CD4-positive, CD25-positive, alpha-beta regulatory T cell (primary cell): ENCODE data around the gene USP7. TPM values are rescaled to one million over a fixed set of nuclear protein-coding genes. Genes with fewer than 3 reads are reported as not detected.
A peak's percentile ranks its signal among the peaks of the same experiment; 100 is the strongest.

Experiments used
- ATAC-seq, 2 donors: fragments of 150-1000 bp; cut with Tn5 transposase; one replicate each; pipeline ENCODE4 v1.10.0; 2021; ENCODE audit warnings: low read depth in 2 of 2, moderate number of reproducible peaks in 2 of 2, moderate library complexity in 1 of 2
- DNase-seq, 3 donors: peaks; one replicate each; pipeline versions ENCODE4 v3.0.0 to v3.0.0-alpha.2; 2012 to 2022; ENCODE audit warnings: mixed read lengths in 1 of 3
- H3K27ac ChIP-seq: one replicate; pipeline ENCODE4 v1.7.0; 2013; ENCODE audit warnings: mild to moderate bottlenecking, low read length; ENCODE audit not compliant: insufficient read depth, poor library complexity, severe bottlenecking
- H3K27me3 ChIP-seq: one replicate; pipeline ENCODE4 v1.7.0; 2013; ENCODE audit warnings: low read length; ENCODE audit not compliant: control insufficient read depth, insufficient read depth
- H3K36me3 ChIP-seq: one replicate; pipeline ENCODE4 v1.7.0; 2013; ENCODE audit warnings: mild to moderate bottlenecking, low read length, moderate library complexity; ENCODE audit not compliant: control insufficient read depth, insufficient read depth
- H3K4me1 ChIP-seq: 2 replicates; pipeline ENCODE4 v1.7.0; 2013; ENCODE audit warnings: mild to moderate bottlenecking, low read length; ENCODE audit not compliant: insufficient read depth, control insufficient read depth, poor library complexity, severe bottlenecking
- H3K4me3 ChIP-seq: one replicate; pipeline ENCODE4 v1.7.0; 2013; ENCODE audit warnings: low read depth, mild to moderate bottlenecking, low read length, moderate library complexity
- H3K9me3 ChIP-seq, 2 experiments: 1 replicate in 1 of 2; 2 replicates in 1 of 2; pipeline ENCODE4 v1.7.0; 2013; ENCODE audit warnings: low read length in 2 of 2, mild to moderate bottlenecking in 1 of 2, moderate library complexity in 1 of 2; ENCODE audit not compliant: control insufficient read depth in 2 of 2
- H3K27ac Mint-ChIP-seq, 3 donors: one replicate each; pipeline ENCODE4 v1.8.0; 2020 to 2022; ENCODE audit warnings: mild to moderate bottlenecking in 3 of 3, mixed read lengths in 3 of 3, moderate library complexity in 2 of 3
- H3K27me3 Mint-ChIP-seq: one replicate; pipeline ENCODE4 v1.8.0; 2022; ENCODE audit warnings: mild to moderate bottlenecking, mixed read lengths
- H3K36me3 Mint-ChIP-seq: one replicate; pipeline ENCODE4 v1.8.0; 2020; ENCODE audit warnings: mixed read lengths
- H3K4me1 Mint-ChIP-seq, 4 donors: one replicate each; pipeline ENCODE4 v1.8.0; 2020 to 2022; ENCODE audit warnings: mixed read lengths in 4 of 4, mild to moderate bottlenecking in 1 of 4
- H3K4me3 Mint-ChIP-seq, 4 donors: one replicate each; pipeline ENCODE4 v1.8.0; 2020 to 2022; ENCODE audit warnings: mild to moderate bottlenecking in 4 of 4, mixed read lengths in 4 of 4, moderate library complexity in 3 of 4
- H3K9me3 Mint-ChIP-seq, 7 donors: one replicate each; pipeline ENCODE4 v1.8.0; 2020 to 2022; ENCODE audit warnings: mixed read lengths in 7 of 7, mild to moderate bottlenecking in 3 of 7, moderate library complexity in 2 of 7
- polyA plus RNA-seq, 4 donors: library from polyadenylated mRNA; unstranded; fragments of 300-500 nt; fragmentation: Illumina TruSeq; gene quantifications; one replicate each; pipeline ENCODE4 v1.2.3, GENCODE V29; 2021
- total RNA-seq: library from RNA; stranded (reverse); gene quantifications from one replicate; pipeline ENCODE4 v1.2.3, GENCODE V29; 2022

Gene USP7
- total and polyA plus RNA-seq, 5 donors from 2014 or later, result 6.8 to 296 (median 7.1) TPM

- Mint-ChIP-seq H3K36me3 (no peaks in the 10 kb centered on the region), H3K27ac (peak overlapping the region in 2 of 3 donors; percentile 9 to 72), H3K27me3 (no peaks in the 10 kb centered on the region), H3K4me3 (peak overlapping the region; percentile 11 to 86 (median 72)), H3K9me3 (no peaks in the 10 kb centered on the region), H3K4me1 (peaks cover 46 to 93% (median 76%) of the 10 kb centered on the region in 4 donors)
- H3K27ac ChIP-seq, result peak overlapping the region; percentile 8
- no peaks in the 10 kb centered on the region for H3K9me3 ChIP-seq
- no peaks in the 10 kb centered on the region for H3K36me3 ChIP-seq
- no peaks in the 10 kb centered on the region for H3K27me3 ChIP-seq
- peaks cover 93% of the 10 kb centered on the region for H3K4me1 ChIP-seq
- H3K4me3 ChIP-seq, result peak overlapping the region; percentile 46
- no peak for DNase-seq
- ATAC-seq, result peak in 1 of 2 donors; percentile 14
Measured at GRCh38 chr16:8949536-8950418, 13.9 kb downstream of the USP7 start.

GRCh38 chr16:8948831-8949230 lies 14.9 kb downstream of the USP7 start:
- Mint-ChIP-seq H3K4me1 (peaks cover 54 to 96% (median 80%) of the 10 kb centered on the region in 4 donors), H3K9me3 (no peaks in the 10 kb centered on the region), H3K27ac (peak overlapping the region in 2 of 3 donors; percentile 72 to 91), H3K4me3 (peak overlapping the region in 3 of 4 donors; percentile 72 to 86 (median 73)), H3K36me3 (no peaks in the 10 kb centered on the region), H3K27me3 (no peaks in the 10 kb centered on the region)
- no peaks in the 10 kb centered on the region for H3K27me3 ChIP-seq
- no peaks in the 10 kb centered on the region for H3K9me3 ChIP-seq
- DNase-seq (peak in 1 of 3 donors; percentile 29), ATAC-seq (no peak)
- H3K36me3 ChIP-seq, result no peaks in the 10 kb centered on the region
- peak overlapping the region; percentile 46 for H3K4me3 ChIP-seq
- no peak overlapping the region for H3K27ac ChIP-seq
- peaks cover 95% of the 10 kb centered on the region for H3K4me1 ChIP-seq

- Histone ChIP-seq H3K27me3 (no peaks in the 10 kb centered on the region), H3K4me1 (peaks cover 100% of the 10 kb centered on the region), H3K9me3 (no peaks in the 10 kb centered on the region), H3K27ac (no peak overlapping the region), H3K4me3 (no peak overlapping the region), H3K36me3 (no peaks in the 10 kb centered on the region)
- Mint-ChIP-seq H3K27ac (peak overlapping the region in 2 of 3 donors; percentile 19 to 91), H3K9me3 (no peaks in the 10 kb centered on the region), H3K4me1 (peaks cover 58 to 100% (median 84%) of the 10 kb centered on the region in 4 donors), H3K4me3 (peak overlapping the region; percentile 59 to 86 (median 72)), H3K36me3 (no peaks in the 10 kb centered on the region), H3K27me3 (no peaks in the 10 kb centered on the region)
- ATAC-seq, result no peak
- no peak for DNase-seq
Measured at GRCh38 chr16:8948069-8948593, 15.6 kb downstream of the USP7 start.

GRCh38 chr16:8946544-8946943 lies 17.2 kb downstream of the USP7 start:
- peak in 1 of 3 donors; percentile 22 for DNase-seq
- Histone ChIP-seq H3K27ac (no peak overlapping the region), H3K4me3 (peak overlapping the region; percentile 34), H3K9me3 (no peaks in the 10 kb centered on the region), H3K27me3 (no peaks in the 10 kb centered on the region), H3K4me1 (peaks cover 100% of the 10 kb centered on the region), H3K36me3 (no peaks in the 10 kb centered on the region)
- no peak for ATAC-seq
- Mint-ChIP-seq H3K4me3 (peak overlapping the region; percentile 44 to 68 (median 50)), H3K27ac (peak overlapping the region in 2 of 3 donors; percentile 26 to 63), H3K27me3 (no peaks in the 10 kb centered on the region), H3K4me1 (peaks cover 58 to 100% (median 84%) of the 10 kb centered on the region in 4 donors), H3K36me3 (no peaks in the 10 kb centered on the region), H3K9me3 (no peaks in the 10 kb centered on the region)

GRCh38 chr16:8945626-8946296 lies 17.9 kb downstream of the USP7 start:
- Histone ChIP-seq H3K36me3 (no peaks in the 10 kb centered on the region), H3K27me3 (no peaks in the 10 kb centered on the region), H3K4me1 (peaks cover 97% of the 10 kb centered on the region), H3K27ac (no peak overlapping the region), H3K9me3 (no peaks in the 10 kb centered on the region), H3K4me3 (peak overlapping the region; percentile 47)
- ATAC-seq (no peak), DNase-seq (no peak)
- Mint-ChIP-seq H3K9me3 (no peaks in the 10 kb centered on the region), H3K27ac (peak overlapping the region in 2 of 3 donors; percentile 9 to 74), H3K4me3 (peak overlapping the region; percentile 44 to 70 (median 50)), H3K4me1 (peaks cover 52 to 100% (median 83%) of the 10 kb centered on the region in 4 donors), H3K36me3 (peaks cover 5% of the 10 kb centered on the region), H3K27me3 (no peaks in the 10 kb centered on the region)

GRCh38 chr16:8943966-8944759 lies 19.5 kb downstream of the USP7 start:
- H3K27ac ChIP-seq, result no peak overlapping the region
- ATAC-seq (peak; percentile 38 to 43), DNase-seq (peak in 1 of 3 donors; percentile 44)
- no peaks in the 10 kb centered on the region for H3K9me3 ChIP-seq
- H3K4me3 ChIP-seq, result peak overlapping the region; percentile 71
- Mint-ChIP-seq H3K27me3 (no peaks in the 10 kb centered on the region), H3K36me3 (peaks cover 6% of the 10 kb centered on the region), H3K27ac (peak overlapping the region in 2 of 3 donors; percentile 38 to 74), H3K4me1 (peaks cover 45 to 100% (median 84%) of the 10 kb centered on the region in 4 donors), H3K9me3 (no peaks in the 10 kb centered on the region), H3K4me3 (peak overlapping the region; percentile 75 to 89 (median 80))
- peaks cover 93% of the 10 kb centered on the region for H3K4me1 ChIP-seq
- no peaks in the 10 kb centered on the region for H3K36me3 ChIP-seq
- no peaks in the 10 kb centered on the region for H3K27me3 ChIP-seq
